Trophoblast cell (in vitro differentiated cells and primary cell): ENCODE measurements around the gene FAM120A.

Experiments used
- DNase-seq, 2 donors: peaks; one replicate each; pipeline ENCODE4 v3.0.0-alpha.2; 2016
- H2AFZ ChIP-seq: 2 replicates; pipeline ENCODE4 v1.6.1; 2013; ENCODE audit warnings: low read length, moderate library complexity, mild to moderate bottlenecking; ENCODE audit not compliant: insufficient read depth, poor library complexity
- H2AK5ac ChIP-seq: 2 replicates; pipeline ENCODE4 v1.6.1; 2013; ENCODE audit warnings: mild to moderate bottlenecking, low read length
- H2BK120ac ChIP-seq: 2 replicates; pipeline ENCODE4 v1.6.1; 2013; ENCODE audit warnings: low read length, mild to moderate bottlenecking, moderate library complexity; ENCODE audit not compliant: insufficient read depth, poor library complexity
- H2BK12ac ChIP-seq: 2 replicates; pipeline ENCODE4 v1.6.1; 2013; ENCODE audit warnings: mild to moderate bottlenecking, low read length, moderate library complexity
- H2BK5ac ChIP-seq: 2 replicates; pipeline ENCODE4 v1.6.1; 2013; ENCODE audit warnings: low read length, low read depth, moderate library complexity, mild to moderate bottlenecking; ENCODE audit not compliant: poor library complexity
- H3K14ac ChIP-seq: 2 replicates; pipeline ENCODE4 v1.6.1; 2013; ENCODE audit warnings: mild to moderate bottlenecking, low read length
- H3K18ac ChIP-seq: 2 replicates; pipeline ENCODE4 v1.6.1; 2013; ENCODE audit warnings: mild to moderate bottlenecking, low read length
- H3K23ac ChIP-seq: 2 replicates; pipeline ENCODE4 v1.6.1; 2013; ENCODE audit warnings: low read length
- H3K27ac ChIP-seq: 2 replicates; pipeline ENCODE4 v1.5.1; 2013; ENCODE audit warnings: low read depth, mild to moderate bottlenecking, inconsistent platforms, low read length, moderate library complexity
- H3K27me3 ChIP-seq: 2 replicates; pipeline ENCODE4 v1.6.1; 2013; ENCODE audit warnings: inconsistent platforms, mild to moderate bottlenecking, low read length, moderate library complexity; ENCODE audit not compliant: insufficient read depth
- H3K36me3 ChIP-seq, 2 experiments: 1 replicate in 1 of 2; 2 replicates in 1 of 2; pipeline ENCODE4 v1.6.1; 2013; ENCODE audit warnings: low read length in 2 of 2, mild to moderate bottlenecking in 2 of 2, moderate library complexity in 1 of 2; ENCODE audit not compliant: insufficient read depth in 2 of 2, control insufficient read depth in 1 of 2
- H3K4ac ChIP-seq: 2 replicates; pipeline ENCODE4 v1.6.1; 2013; ENCODE audit warnings: low read depth, mild to moderate bottlenecking, low read length, moderate library complexity
- H3K4me1 ChIP-seq, 2 experiments: 1 replicate in 1 of 2; 2 replicates in 1 of 2; pipeline ENCODE4 v1.6.1; 2013; ENCODE audit warnings: low read length in 2 of 2, mild to moderate bottlenecking in 2 of 2, moderate library complexity in 1 of 2; ENCODE audit not compliant: insufficient read depth in 2 of 2, control insufficient read depth in 1 of 2
- H3K4me2 ChIP-seq: 2 replicates; pipeline ENCODE4 v1.6.1; 2013; ENCODE audit warnings: inconsistent platforms, mild to moderate bottlenecking, low read length, moderate library complexity
- H3K4me3 ChIP-seq: 2 replicates; pipeline ENCODE4 v1.5.1; 2013; ENCODE audit warnings: mild to moderate bottlenecking, low read depth, low read length, inconsistent platforms
- H3K79me1 ChIP-seq: one replicate; pipeline ENCODE4 v1.6.1; 2013; ENCODE audit warnings: low read length
- H3K79me2 ChIP-seq: 2 replicates; pipeline ENCODE4 v1.6.1; 2013; ENCODE audit warnings: low read length, mild to moderate bottlenecking; ENCODE audit not compliant: control insufficient read depth, insufficient read depth, poor library complexity
- H3K9ac ChIP-seq: 2 replicates; pipeline ENCODE4 v1.6.1; 2013; ENCODE audit warnings: mild to moderate bottlenecking, low read length
- H3K9me3 ChIP-seq: 2 replicates; pipeline ENCODE4 v1.6.1; 2013; ENCODE audit warnings: low read depth, mild to moderate bottlenecking, control low read depth, inconsistent platforms, low read length; ENCODE audit not compliant: insufficient read depth
- H4K12ac ChIP-seq: 2 replicates; pipeline ENCODE4 v1.6.1; 2013; ENCODE audit warnings: low read depth, mild to moderate bottlenecking, low read length, moderate library complexity
- H4K8ac ChIP-seq: 2 replicates; pipeline ENCODE4 v1.6.1; 2013; ENCODE audit warnings: low read depth, mild to moderate bottlenecking, low read length, moderate library complexity
- H4K91ac ChIP-seq: one replicate; pipeline ENCODE4 v1.6.1; 2013; ENCODE audit warnings: low read depth, mild to moderate bottlenecking, low read length, moderate library complexity
- WGBS: extraction: QIAGEN DNeasy Blood & Tissue Kit; methylation state at CpG from one replicate; pipeline ENCODE4 v1.1.7; 2013; ENCODE audit warnings: missing lambda C conversion rate; ENCODE audit not compliant: insufficient read length, insufficient coverage; ENCODE audit errors: extremely low coverage; 5-methylcytosine and 5-hydroxymethylcytosine counted together

FAM120A gene

GRCh38 chr9:93600504-93600903 is 149.0 kb downstream of the FAM120A start:
- H3K4ac ChIP-seq, result no peak overlapping the region
- H2BK5ac ChIP-seq, result no peak overlapping the region
- no peak overlapping the region for H3K27ac ChIP-seq
- H3K9me3 ChIP-seq, result peaks cover 6% of the 10 kb centered on the region
- H3K27me3 ChIP-seq, result no peaks in the 10 kb centered on the region
- H3K23ac ChIP-seq, result peak overlapping the region; percentile 90
- no peak overlapping the region for H4K91ac ChIP-seq
- no peak overlapping the region for H2BK12ac ChIP-seq
- no peak overlapping the region for H2AK5ac ChIP-seq
- H3K4me2 ChIP-seq, result no peak overlapping the region
- peaks cover 0 to 2% of the 10 kb centered on the region in 2 experiments for H3K36me3 ChIP-seq
- H2AFZ ChIP-seq, result no peak overlapping the region
- no peak overlapping the region for H3K14ac ChIP-seq
- no peak overlapping the region for H4K8ac ChIP-seq
- H3K79me1 ChIP-seq, result no peaks in the 10 kb centered on the region
- H3K18ac ChIP-seq, result no peak overlapping the region
- no peak for DNase-seq
- H3K79me2 ChIP-seq, result no peaks in the 10 kb centered on the region
- peaks cover 0 to 7% of the 10 kb centered on the region in 2 experiments for H3K4me1 ChIP-seq
- H2BK120ac ChIP-seq, result no peak overlapping the region
- H4K12ac ChIP-seq, result no peak overlapping the region
- no peak overlapping the region for H3K9ac ChIP-seq
- WGBS, result no CpG with 5 or more reads among the region's 3 CpGs
- no peak overlapping the region for H3K4me3 ChIP-seq

- H3K36me3 ChIP-seq, result peaks cover 0 to 2% of the 10 kb centered on the region in 2 experiments
Observed at GRCh38 chr9:93601063-93601462, 149.6 kb downstream of the FAM120A start.

GRCh38 chr9:93601666-93602065 is 150.2 kb downstream of the FAM120A start:
- Histone ChIP-seq H2BK5ac (no peak overlapping the region), H3K23ac (no peak overlapping the region), H3K27me3 (no peaks in the 10 kb centered on the region), H3K79me1 (no peaks in the 10 kb centered on the region), H3K27ac (no peak overlapping the region), H3K14ac (no peak overlapping the region), H3K79me2 (no peaks in the 10 kb centered on the region), H4K12ac (no peak overlapping the region), H4K8ac (no peak overlapping the region), H3K4ac (no peak overlapping the region), H3K9me3 (peaks cover 6% of the 10 kb centered on the region), H3K9ac (no peak overlapping the region), H2AK5ac (no peak overlapping the region), H2BK120ac (no peak overlapping the region), H2BK12ac (no peak overlapping the region), H3K18ac (no peak overlapping the region), H3K36me3 (peaks cover 0 to 2% of the 10 kb centered on the region in 2 experiments), H2AFZ (no peak overlapping the region), H3K4me2 (no peak overlapping the region), H4K91ac (no peak overlapping the region), H3K4me3 (no peak overlapping the region), H3K4me1 (peaks cover 0 to 7% of the 10 kb centered on the region in 2 experiments)
- WGBS, result no CpG with 5 or more reads among the region's 5 CpGs
- no peak for DNase-seq

More at GRCh38 chr9:93601063-93601462, 149.6 kb downstream of the FAM120A start:
- Histone ChIP-seq H3K27me3 (no peaks in the 10 kb centered on the region), H3K18ac (no peak overlapping the region), H4K91ac (no peak overlapping the region), H3K9ac (no peak overlapping the region), H2AFZ (no peak overlapping the region), H4K12ac (no peak overlapping the region), H3K14ac (no peak overlapping the region), H3K9me3 (peaks cover 6% of the 10 kb centered on the region), H3K4me2 (no peak overlapping the region), H3K4me3 (no peak overlapping the region), H3K27ac (no peak overlapping the region), H3K23ac (no peak overlapping the region), H2BK12ac (no peak overlapping the region), H3K4ac (no peak overlapping the region), H2AK5ac (no peak overlapping the region), H2BK5ac (no peak overlapping the region), H3K4me1 (peaks cover 0 to 7% of the 10 kb centered on the region in 2 experiments), H3K79me1 (no peaks in the 10 kb centered on the region), H2BK120ac (no peak overlapping the region), H3K79me2 (no peaks in the 10 kb centered on the region), H4K8ac (no peak overlapping the region)
- DNase-seq, result no peak
- WGBS, result no CpG with 5 or more reads among the region's 4 CpGs

- no peaks in the 10 kb centered on the region for H3K79me1 ChIP-seq
- WGBS, result no CpG with 5 or more reads among the region's 15 CpGs
- H3K9me3 ChIP-seq, result peaks cover 6% of the 10 kb centered on the region
- no peak overlapping the region for H4K91ac ChIP-seq
- no peak overlapping the region for H2AK5ac ChIP-seq
- no peak overlapping the region for H3K4ac ChIP-seq
- H3K27me3 ChIP-seq, result no peaks in the 10 kb centered on the region
- H2BK5ac ChIP-seq, result no peak overlapping the region
- H2BK12ac ChIP-seq, result no peak overlapping the region
- H3K36me3 ChIP-seq, result peaks cover 0 to 2% of the 10 kb centered on the region in 2 experiments
- H3K23ac ChIP-seq, result no peak overlapping the region
- no peak overlapping the region for H2AFZ ChIP-seq
- no peak overlapping the region for H2BK120ac ChIP-seq
- no peak overlapping the region for H3K4me3 ChIP-seq
- H3K4me2 ChIP-seq, result no peak overlapping the region
- peak overlapping the region; percentile 66 for H3K18ac ChIP-seq
- H3K14ac ChIP-seq, result no peak overlapping the region
- no peak for DNase-seq
- H3K4me1 ChIP-seq, result peaks cover 0 to 7% of the 10 kb centered on the region in 2 experiments
- no peak overlapping the region for H3K27ac ChIP-seq
- H4K12ac ChIP-seq, result no peak overlapping the region
- H3K79me2 ChIP-seq, result no peaks in the 10 kb centered on the region
- H3K9ac ChIP-seq, result no peak overlapping the region
- H4K8ac ChIP-seq, result no peak overlapping the region
Observed at GRCh38 chr9:93603011-93603410, 151.5 kb downstream of the FAM120A start.
